GM19452 (cell line): ENCODE measurements around the gene KLK13.

Experiments
- ATAC-seq: cut with Tn5 transposase; IDR thresholded peaks from one replicate; pipeline ENCODE4 v1.9.1; 2021; ENCODE audit not compliant: unreplicated experiment

KLK13 gene

DNA sequence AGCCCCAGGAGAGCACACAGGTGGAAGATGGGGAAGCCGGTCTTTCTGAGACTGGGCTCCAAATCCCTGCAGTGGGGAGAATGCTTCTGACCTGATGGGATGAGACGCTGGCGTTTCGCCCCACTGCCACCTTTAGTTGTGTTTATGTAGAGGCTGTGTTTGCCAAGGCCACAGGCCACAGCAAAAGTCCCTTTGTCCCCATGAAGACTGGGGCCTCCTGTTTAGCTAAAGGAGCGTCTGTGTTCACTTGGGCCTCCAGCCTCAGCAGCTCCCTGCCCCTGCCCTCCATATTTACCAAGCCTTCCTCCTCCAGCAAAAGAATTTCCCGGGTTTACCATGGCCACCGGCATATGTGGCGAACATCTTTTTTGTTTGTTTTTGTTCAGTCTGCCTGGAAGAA lies 28.2 kb upstream of the KLK13 start:
- no peak for ATAC-seq

DNA sequence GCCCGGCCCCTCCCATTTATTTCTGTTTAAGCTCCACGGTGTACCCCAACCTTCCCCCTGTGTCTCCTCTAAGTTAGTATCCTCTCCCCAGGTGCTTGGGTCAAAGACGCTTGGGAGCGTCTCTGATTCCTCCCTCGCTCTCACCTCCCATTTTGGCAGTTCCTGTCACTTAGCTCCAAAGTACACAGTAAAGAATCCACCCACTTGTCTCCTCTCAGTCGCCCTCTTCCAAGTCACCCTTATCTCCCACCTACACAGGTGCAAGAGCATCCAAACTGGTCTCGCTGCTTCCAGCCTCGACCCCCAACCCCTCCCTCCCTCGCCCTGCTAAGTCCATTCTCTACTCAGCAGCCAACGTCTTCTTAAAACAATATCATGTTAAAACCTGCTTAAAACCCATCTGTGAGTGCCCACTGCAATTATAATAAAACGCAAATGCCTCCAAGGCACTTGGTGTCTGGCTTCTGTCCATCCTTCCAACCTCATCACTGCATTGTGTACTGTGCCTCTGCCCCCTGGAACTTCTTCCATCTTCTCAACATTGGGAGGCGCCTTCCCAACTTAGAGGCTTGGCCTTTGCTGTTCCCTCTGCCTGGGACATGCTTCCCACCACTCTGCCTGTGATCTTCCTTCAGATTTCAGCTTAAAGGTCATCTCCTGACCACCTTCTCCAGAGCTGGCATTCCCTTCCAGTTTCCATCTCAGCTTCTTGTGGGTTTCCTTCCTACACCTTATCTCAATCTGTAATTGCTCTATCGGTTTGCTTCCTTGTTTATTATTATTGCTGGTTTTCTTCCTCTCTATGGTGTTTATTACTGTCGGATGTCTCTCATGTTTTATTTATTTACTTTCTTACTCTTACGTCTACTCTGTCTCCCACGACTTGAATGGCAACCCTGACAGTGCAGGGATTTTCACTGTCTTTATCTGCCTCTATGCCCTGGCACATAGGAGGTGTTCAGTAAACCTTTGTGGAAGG lies 27.3 kb upstream of the KLK13 start:
- no peak for ATAC-seq

DNA sequence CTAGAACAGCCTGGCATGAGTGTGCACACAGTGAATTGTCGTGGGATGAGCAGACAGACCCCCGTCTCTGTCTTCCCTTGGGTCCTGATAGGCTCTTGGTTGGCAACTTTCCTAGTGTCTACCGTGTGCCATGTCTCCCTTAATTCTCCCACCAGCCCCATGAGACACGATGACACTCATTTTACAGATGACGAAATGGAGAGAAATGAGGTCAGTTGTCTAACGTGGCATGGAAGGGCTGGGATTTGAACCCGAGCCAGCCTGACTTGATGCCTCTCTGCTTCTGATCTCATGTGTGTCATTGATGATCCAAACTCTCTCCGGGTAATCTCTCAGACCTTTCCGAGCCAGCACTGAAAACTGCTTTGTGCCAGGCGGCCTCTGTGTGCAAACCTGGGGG lies 26.2 kb upstream of the KLK13 start:
- ATAC-seq = no peak

DNA sequence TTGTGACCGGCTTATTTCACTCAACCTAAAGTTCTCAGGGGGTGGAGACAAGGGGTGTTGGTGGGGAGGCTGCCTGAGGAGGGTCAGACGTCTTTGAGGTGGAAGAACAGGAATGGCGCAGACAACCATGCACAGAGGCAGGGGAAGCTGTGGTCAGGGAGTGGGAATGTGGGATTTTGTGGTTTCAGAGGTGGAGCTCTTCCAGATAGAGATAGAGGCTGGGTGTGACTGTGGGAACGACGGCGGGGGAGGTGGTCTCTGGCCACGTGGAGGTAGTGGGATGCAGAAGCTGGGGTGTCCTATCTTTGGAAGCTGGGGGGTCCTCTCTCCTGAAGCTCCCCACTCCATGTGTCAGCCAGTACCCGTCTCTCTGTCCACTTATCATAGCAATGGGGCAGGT lies 25.6 kb upstream of the KLK13 start:
- ATAC-seq = no peak

DNA sequence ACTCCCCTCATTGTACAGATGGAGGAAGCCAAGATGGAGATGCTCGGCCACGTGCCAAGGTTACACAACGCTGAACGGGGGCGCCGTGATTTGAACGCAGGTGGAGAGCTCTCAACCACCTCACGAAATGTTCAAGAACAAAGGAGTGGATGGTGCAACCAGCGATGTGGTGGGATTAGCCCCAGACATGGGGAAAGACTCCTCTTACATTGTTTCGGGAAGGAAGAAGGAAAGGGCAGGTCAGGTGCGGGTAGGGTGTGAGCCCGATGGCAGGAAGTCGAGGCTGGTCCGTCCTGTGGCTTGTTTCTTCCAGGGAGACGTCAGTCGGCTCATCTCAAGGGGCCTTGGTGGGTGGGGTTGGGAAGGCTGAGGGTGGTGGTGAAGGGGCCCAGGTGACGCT lies 24.9 kb upstream of the KLK13 start:
- no peak for ATAC-seq

DNA sequence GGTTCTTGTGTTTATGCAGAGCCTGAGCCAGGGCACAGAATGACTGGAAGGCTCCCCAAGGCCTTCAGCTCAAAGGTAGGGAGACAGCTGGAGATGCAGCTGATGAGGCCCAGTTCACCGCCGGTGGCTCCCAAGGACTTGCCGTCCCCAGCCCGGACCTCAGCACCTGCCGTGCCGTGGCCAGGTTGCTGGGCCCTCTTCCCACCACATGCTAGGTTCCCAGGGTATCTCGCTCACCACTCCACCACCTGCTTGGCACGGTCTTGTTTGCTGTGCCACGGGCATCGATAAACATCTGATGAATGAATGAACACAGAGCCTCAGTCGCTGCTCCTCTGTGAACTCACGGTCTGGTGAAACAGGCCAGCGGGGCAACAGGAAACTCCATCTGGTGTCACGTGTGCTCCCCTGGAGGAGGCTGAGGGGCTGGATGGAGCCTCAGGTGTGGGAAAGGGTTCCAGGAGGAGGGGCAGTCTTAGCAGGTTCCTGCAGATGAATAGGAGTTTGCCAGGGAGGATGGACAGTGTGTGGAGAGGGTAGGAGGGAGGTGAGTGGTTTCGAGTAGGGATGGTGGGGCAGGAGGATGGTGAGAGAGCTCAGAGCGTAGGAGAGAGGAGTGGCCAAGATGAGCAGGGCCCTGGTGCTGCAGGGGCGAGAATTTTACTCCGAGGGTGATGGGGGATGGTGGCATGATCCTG lies 21.4 kb upstream of the KLK13 start:
- no peak for ATAC-seq

DNA sequence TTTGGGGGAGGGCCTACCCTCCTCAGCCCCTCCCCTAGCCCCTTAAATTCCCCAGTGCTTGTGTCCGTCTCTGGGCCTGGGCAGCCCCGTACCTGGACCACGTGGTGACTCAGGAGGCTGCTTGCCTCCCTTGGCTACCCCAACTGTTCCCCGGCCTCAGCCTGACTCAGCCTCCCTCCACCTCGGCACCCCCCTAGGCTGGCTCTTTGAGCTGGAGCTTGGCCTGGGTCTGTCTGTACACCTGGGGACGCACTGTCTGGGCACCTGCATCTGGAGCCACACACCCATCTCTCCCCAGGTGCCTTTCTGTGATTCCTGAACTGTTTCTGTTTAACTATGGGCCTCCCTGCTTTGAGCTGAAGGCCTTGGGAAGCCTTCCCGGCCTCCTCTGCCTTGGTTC lies 19.6 kb upstream of the KLK13 start:
- ATAC-seq = no peak

DNA sequence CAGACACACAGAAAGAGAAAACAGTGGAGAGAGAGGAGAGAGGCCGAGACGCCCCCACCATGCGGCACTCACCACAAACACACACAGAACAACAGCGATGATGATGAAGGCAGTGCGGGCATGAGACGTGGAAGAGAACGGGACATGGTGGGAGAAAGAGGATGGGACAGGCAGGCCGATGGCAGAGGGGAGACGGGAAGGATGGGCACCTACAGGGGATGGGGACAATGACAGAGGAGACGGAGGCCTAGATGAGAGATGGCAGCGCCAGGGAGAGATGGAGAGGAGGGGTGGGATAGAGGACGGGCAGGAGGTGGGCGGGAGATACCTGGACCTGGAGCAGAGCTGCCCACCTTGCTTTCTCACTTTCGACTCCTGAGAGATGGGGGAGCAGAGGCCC lies 18.9 kb upstream of the KLK13 start:
- no peak for ATAC-seq

DNA sequence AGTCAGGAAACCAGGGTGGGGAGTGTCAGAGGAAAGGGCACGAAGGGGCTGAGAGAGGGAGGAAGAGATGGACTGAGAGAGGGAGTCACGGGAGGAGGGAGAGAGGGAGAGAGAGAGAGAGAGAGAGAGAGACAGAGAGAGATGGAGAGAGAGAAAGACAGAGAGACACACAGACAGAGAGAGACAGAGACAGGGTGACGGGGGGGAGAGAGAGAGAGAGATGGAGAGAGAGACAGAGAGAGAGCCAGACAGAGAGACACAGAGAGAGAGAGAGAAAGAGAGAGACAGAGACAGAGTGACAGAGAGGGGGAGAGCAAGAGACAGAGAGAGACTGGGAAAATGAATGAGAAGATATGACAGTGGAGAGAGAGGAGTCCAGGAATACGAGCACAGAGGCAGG lies 18.3 kb upstream of the KLK13 start:
- no peak for ATAC-seq

DNA sequence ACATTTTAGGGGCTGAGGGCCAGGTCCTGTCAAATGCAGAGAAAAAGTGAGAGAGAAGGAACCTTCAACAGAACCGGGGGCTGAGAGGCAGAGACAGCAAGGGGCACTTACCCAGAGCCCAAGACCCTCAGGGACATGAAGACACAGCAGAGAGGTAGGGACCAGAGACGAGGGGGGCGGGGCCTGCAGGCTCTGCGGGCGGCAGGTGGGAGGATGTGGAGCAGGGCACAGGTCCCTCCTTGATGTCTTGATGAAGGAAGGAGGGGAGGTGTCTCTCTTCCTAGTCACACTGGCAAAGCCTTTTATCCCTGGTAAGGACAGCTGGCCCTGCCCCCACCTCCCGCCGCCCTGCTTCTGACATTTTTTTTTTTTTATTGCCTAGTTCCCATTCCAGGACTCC lies 17.7 kb upstream of the KLK13 start, which contains the start of gene KLK14:
Gene KLK14 (minus strand): TSS at position 277 of the 400 bp plus-strand sequence. CDS start 273 bp downstream, at position 4.
- no peak for ATAC-seq

DNA sequence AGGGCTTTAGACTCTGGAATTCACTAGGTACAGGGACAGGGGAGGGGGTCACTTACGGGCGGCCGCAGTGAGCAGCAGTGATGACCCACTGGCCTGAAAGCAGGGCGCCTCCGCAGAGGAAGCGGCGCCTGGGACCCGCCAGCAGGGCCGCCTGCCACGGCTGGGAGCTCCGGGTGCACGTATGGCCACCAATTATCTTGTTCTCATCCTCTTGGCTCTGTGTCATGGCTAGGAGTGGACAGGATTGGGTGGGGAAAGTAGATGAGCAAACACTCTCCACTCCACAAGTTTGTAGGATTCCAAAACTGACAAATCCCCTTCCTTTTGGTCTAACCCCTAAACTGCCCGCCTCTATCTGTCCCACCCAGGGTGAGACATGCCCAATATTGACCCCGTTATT lies 16.6 kb upstream of the KLK13 start:
- ATAC-seq = no peak

DNA sequence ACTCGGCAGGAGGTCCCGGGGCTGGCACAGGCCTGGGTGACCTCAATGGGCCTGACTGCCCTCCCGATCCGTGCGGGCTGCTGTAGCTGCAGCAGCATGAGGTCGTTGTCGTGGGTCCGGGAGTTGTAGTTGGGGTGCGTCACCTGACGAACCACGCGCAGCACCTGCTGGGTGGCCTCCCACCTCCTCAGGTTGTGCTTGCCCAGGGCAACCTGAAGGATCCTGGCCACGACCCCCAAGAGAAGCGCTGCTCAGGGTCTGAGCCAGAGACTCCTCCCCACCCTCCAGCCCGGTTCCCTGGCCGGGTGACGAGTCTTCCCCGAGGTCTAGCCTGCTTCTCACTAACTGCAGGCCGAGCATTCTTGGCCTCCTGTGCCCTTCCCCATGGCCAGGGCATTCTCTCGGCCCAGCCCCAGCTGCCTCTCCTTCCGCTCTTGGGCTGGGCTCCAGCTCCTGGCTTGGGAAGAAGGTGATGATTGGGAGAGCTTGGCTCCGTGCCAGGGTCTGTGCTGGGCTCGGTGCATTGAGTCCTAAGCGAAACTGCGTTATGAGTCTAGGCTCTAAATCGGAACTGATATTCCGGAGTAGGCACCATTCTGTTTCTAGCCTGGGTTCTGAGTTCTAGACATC lies 14.7 kb upstream of the KLK13 start:
- no peak for ATAC-seq

DNA sequence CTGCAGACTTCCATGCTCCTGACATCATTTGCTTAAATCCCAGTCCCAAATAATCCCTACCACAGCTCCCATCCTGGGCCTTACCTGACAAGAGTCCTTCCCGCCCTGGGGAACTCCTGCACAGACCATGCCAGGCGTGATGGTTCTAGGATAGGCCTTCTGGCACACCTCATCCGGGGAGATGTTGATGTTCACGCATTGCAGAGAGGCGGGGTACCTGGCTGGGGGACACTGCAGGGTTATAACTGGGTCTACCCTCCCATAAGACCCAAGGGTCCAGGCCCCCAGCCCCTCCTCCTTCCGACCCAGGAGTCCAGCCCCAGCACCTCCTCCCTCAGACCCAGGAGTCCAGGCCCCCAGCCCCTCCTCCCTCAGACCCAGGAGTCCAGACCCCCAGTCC lies 13.8 kb upstream of the KLK13 start:
- ATAC-seq = no peak

DNA sequence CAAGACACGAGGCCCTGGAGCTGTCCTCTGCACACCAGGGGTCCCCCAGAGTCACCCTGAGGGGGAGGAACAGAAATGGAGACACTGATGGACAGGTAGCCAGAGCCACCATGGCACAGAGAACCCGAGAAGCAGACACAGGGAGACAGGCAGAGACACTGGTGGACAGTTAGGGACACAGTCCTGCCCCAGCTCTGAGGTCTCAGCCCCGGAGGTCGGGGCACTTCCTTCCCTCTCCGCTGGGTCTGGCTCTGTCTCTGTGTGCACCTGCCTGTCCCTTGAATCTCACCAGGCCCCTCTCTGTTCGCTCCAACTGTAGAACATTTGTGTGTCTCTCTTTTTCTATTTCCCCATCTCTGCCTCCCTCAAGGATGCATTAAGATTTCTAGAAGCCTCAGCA lies 13.2 kb upstream of the KLK13 start:
- ATAC-seq = no peak

DNA sequence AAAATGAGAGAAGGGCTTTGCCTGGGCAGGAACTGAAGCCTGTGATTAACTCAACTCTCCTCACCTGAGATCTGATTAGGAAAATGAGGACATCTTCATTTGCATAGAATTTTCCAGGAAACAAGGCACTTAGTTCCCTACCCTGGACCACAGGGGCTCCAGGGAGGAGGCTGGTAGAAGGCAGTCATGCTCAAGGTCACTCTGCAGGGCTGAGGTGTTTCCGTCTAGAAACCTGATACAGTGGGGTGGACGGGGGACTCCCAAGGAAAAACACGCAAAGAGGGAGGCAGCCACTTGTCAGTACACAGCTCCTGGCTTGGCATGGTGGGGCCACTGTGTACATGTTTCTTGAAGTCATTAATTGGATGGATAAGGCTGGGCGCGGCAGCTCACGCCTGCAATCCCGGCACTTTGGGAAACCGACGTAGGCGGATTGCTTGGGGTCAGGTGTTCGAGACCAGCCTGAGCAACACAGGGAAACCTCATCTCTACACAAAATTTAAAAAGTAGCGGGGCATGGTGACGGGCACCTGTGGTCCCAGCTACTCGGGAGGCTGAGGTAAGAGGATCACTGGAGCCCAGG lies 11.8 kb upstream of the KLK13 start:
- no peak for ATAC-seq

DNA sequence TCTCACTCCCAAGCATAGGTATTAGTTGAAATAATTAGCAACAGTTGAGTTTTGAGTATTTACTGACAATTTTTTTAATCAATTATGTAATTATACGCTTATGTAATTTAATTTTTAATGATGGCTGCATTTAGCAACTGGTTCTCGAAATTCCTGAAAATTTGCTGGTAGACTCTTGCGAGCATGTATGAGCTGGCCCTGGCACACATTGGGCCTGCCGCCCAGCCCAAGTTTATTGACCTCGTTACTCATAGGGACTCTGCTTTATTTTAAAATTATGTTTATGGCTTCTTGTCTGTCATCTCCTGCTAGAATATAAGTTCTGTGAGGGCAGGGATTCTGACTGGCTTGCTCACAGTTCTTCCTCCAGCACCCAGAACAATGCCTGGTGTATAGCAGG lies 11.1 kb upstream of the KLK13 start:
- ATAC-seq = no peak

DNA sequence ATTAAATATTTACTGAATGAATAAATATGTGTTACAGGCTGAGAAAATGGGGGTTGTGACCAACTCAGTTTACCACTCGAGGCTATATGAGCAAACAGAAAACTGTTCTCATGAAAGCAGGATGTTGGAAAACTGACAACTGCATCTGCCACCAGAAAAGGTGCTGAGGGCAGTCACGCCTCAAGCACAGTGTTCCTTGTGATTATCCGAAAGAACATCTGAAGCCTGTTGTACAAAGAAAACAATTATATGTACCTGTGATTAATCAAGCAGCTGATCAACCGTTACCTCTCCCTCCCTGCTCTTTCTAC lies 6.2 kb upstream of the KLK13 start:
- no peak for ATAC-seq

DNA sequence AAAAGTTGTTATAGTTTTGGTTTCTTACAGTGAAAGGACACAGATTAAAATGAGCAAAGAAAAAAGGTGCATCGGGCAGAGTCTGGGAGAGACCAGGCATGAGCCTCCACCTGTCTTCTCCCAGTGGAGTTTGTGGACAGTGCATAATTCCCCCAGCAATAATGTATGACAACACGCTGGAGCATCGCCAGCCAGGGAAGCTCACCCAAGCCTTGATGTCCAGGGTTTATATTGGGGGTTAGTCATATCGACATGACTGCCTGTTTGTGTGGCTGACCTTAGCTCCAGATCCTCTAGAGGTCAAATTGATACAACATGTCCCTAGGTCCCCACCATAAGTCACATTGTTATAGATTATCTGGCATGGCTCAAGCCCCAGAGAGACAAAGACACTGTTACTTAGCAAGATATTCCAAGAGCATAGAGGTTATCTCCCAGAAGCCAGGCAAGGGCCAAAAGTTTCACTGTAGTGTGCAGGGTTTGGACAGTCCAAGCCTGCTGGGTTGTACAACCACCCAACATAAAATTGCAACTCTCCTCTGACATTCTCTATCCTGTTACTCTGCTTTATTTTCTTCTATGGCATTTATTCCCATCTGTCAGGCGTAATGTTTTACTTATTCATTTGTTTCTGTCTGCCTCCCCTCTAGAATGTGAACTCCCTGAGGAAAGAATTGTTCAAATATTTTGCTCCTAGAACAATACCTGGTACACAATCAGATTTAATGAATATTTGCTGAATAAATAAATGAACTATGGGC lies 5.6 kb upstream of the KLK13 start:
- ATAC-seq = no peak

DNA sequence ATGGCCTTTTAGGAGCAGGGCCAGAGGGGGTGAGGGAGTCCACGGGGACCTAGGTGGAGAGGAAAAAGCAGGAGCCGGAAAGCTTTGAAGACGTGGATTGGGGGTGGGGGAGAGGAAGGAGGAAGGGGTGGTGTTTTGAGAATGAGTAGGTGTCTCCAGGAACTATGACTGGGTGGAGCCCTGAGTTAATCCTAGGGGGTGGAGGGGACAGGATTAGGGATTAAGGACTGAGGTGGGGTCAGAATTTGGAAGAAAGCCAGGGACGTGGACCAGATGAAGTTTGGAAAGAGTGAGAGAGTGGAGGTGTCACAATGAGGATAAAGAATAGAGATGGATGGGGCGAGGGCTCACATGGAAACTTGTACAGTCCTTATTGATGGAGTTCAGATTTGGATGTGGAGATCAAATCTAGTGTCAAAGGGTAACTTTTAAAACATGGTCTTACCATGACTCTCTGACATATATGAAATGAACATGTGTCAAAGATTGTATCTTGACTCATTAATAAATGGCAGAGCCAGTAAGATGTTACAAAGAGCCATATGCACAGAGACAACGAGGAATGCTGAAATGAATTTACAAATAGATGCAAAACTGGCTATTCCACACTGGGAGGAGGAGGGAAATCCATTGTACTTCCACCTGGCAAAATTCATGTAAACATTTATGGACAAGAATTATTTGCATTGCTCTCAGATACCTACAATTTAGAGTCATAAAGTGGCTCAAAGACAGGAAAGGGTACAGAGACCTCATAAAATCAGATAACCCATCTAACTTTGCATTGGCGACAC lies 1.7 kb upstream of the KLK13 start:
- no peak for ATAC-seq
